Tibial artery (tissue), 4 donors: ENCODE data around the gene PPP2R2C.

ENCODE experiments used
- DNase-seq, 2 donors: peaks; one replicate each; pipeline ENCODE4 v3.0.0-alpha.2; 2019
- H3K27ac ChIP-seq, 2 donors: fragments of 200-600 bp; sonication (generic) in 1 of 2; 1 replicate in 1 of 2; 2 replicates in 1 of 2; pipeline ENCODE4 v1.5.1; 2018 to 2019; ENCODE audit warnings: mild to moderate bottlenecking in 1 of 2
- H3K27me3 ChIP-seq, 2 donors: fragments of 200-600 bp; sonication (generic) in 1 of 2; one replicate each; pipeline versions ENCODE4 v1.5.1 to v1.6.0; 2016 to 2019
- H3K36me3 ChIP-seq, 3 donors: fragments of 200-600 bp; sonication (generic) in 2 of 3; one replicate each; pipeline ENCODE4 v1.5.1; 2016 to 2019; ENCODE audit warnings: mild to moderate bottlenecking in 2 of 3
- H3K4me1 ChIP-seq, 4 donors: fragments of 200-600 bp; sonication (generic) in 2 of 4; 1 replicate in 3 of 4; 2 replicates in 1 of 4; pipeline ENCODE4 v1.5.1; 2016 to 2019
- H3K4me3 ChIP-seq, 2 donors: fragments of 200-600 bp; sonication (generic) in 1 of 2; 1 replicate in 1 of 2; 2 replicates in 1 of 2; pipeline ENCODE4 v1.5.1; 2018 to 2019; ENCODE audit warnings: mild to moderate bottlenecking in 2 of 2
- H3K9me3 ChIP-seq, 3 donors: fragments of 200-600 bp; sonication (generic) in 1 of 3; one replicate each; pipeline ENCODE4 v1.5.1; 2016 to 2019
- CTCF ChIP-seq, 2 experiments: fragments of 200-600 bp in 1 of 2; fragments of 450-650 bp in 1 of 2; IDR thresholded peaks; one replicate each; pipeline ENCODE4 v1.5.1; 2017 to 2019; ENCODE audit warnings: antibody characterized with exemption in 2 of 2, mild to moderate bottlenecking in 1 of 2, moderate library complexity in 1 of 2
- intact Hi-C: fragments of 100-400 bp; cut with DNase I; formaldehyde crosslinking; loops from one replicate; pipeline ENCODE4 v1.15.0; 2023; ENCODE audit warnings: low total_unique reads

The PPP2R2C gene

GRCh38 chr4:6374575-6374974 lies 97.8 kb downstream of the PPP2R2C start:
- no peak for TF ChIP-seq CTCF (IDR thresholded peaks at IDR 0.05)
- intact Hi-C loops: no loop called here
- DNase-seq: no peak
- peaks cover 0 to 26% of the 10 kb centered on the region in 2 donors for H3K27me3 ChIP-seq
- no peaks in the 10 kb centered on the region for H3K36me3 ChIP-seq
- H3K4me3 ChIP-seq: no peak overlapping the region
- H3K4me1 ChIP-seq: no peaks in the 10 kb centered on the region
- no peaks in the 10 kb centered on the region for H3K9me3 ChIP-seq
- H3K27ac ChIP-seq: no peak overlapping the region

- no peak for DNase-seq
- Histone ChIP-seq H3K4me1 (no peaks in the 10 kb centered on the region), H3K27ac (no peak overlapping the region), H3K27me3 (peaks cover 0 to 30% of the 10 kb centered on the region in 2 donors), H3K4me3 (no peak overlapping the region), H3K9me3 (no peaks in the 10 kb centered on the region), H3K36me3 (no peaks in the 10 kb centered on the region)
- TF ChIP-seq CTCF (IDR thresholded peaks at IDR 0.05): no peak
- intact Hi-C loops: no loop called here
Measured at GRCh38 chr4:6373541-6374410, 98.6 kb downstream of the PPP2R2C start.

- no peak overlapping the region for H3K27ac ChIP-seq
- intact Hi-C loops: no loop called here
Measured at GRCh38 chr4:6372649-6373525, 99.5 kb downstream of the PPP2R2C start.

GRCh38 chr4:6371812-6372211 lies 100.6 kb downstream of the PPP2R2C start:
- no peaks in the 10 kb centered on the region for H3K4me1 ChIP-seq
- intact Hi-C loops: no loop called here
- no peak for DNase-seq
- no peak overlapping the region for H3K27ac ChIP-seq
- H3K9me3 ChIP-seq: no peaks in the 10 kb centered on the region
- H3K4me3 ChIP-seq: no peak overlapping the region
- peaks cover 0 to 39% of the 10 kb centered on the region in 2 donors for H3K27me3 ChIP-seq
- no peaks in the 10 kb centered on the region for H3K36me3 ChIP-seq
- no peak for TF ChIP-seq CTCF (IDR thresholded peaks at IDR 0.05)

More at GRCh38 chr4:6372649-6373525, 99.5 kb downstream of the PPP2R2C start:
- no peaks in the 10 kb centered on the region for H3K36me3 ChIP-seq
- H3K4me1 ChIP-seq: no peaks in the 10 kb centered on the region
- no peak for TF ChIP-seq CTCF (IDR thresholded peaks at IDR 0.05)
- no peak overlapping the region for H3K4me3 ChIP-seq
- peaks cover 0 to 37% of the 10 kb centered on the region in 2 donors for H3K27me3 ChIP-seq
- H3K9me3 ChIP-seq: no peaks in the 10 kb centered on the region
- DNase-seq: no peak

GRCh38 chr4:6371271-6371670 lies 101.1 kb downstream of the PPP2R2C start:
- H3K27me3 ChIP-seq: peaks cover 0 to 39% of the 10 kb centered on the region in 2 donors
- H3K36me3 ChIP-seq: no peaks in the 10 kb centered on the region
- no peaks in the 10 kb centered on the region for H3K4me1 ChIP-seq
- DNase-seq: no peak
- H3K27ac ChIP-seq: no peak overlapping the region
- no peak overlapping the region for H3K4me3 ChIP-seq
- intact Hi-C loops: no loop called here
- TF ChIP-seq CTCF (IDR thresholded peaks at IDR 0.05): no peak
- H3K9me3 ChIP-seq: no peaks in the 10 kb centered on the region
